SK-N-SH treated with all-trans-retinoic acid at 6 μM for 48 hours (cell line): ENCODE data around the gene CHID1.

Source experiments
- BACH2 ChIP-seq: fragments of 250-450 bp; sonication (Bioruptor Pico); IDR thresholded peaks from 2 replicates; pipeline ENCODE4 v1.9.0; 2021; ENCODE audit warnings: mild to moderate bottlenecking, borderline replicate concordance
- CSDC2 ChIP-seq: fragments of 250-450 bp; sonication (Bioruptor Pico); IDR thresholded peaks from 2 replicates; pipeline ENCODE4 v1.5.0; 2020; ENCODE audit warnings: mild to moderate bottlenecking, moderate library complexity
- ESRRG ChIP-seq: fragments of 250-450 bp; sonication (Bioruptor Pico); IDR thresholded peaks from 2 replicates; pipeline ENCODE4 v1.6.1; 2021; ENCODE audit warnings: mild to moderate bottlenecking
- ISL1 ChIP-seq: fragments of 250-450 bp; sonication (Bioruptor Pico); IDR thresholded peaks from 2 replicates; pipeline ENCODE4 v2.1.2; 2022; ENCODE audit warnings: mild to moderate bottlenecking, moderate library complexity
- OSR1 ChIP-seq: fragments of 250-450 bp; sonication (Bioruptor Pico); IDR thresholded peaks from 2 replicates; pipeline ENCODE4 v1.8.0; 2022; ENCODE audit warnings: moderate library complexity, mild to moderate bottlenecking, inconsistent platforms
- PPARA ChIP-seq: fragments of 250-450 bp; sonication (Bioruptor Pico); IDR thresholded peaks from 2 replicates; pipeline ENCODE4 v1.5.0; 2020; ENCODE audit warnings: mild to moderate bottlenecking, borderline replicate concordance
- SNAI2 ChIP-seq: fragments of 250-450 bp; sonication (Bioruptor Pico); IDR thresholded peaks from 2 replicates; pipeline ENCODE4 v1.5.0; 2020; ENCODE audit warnings: mild to moderate bottlenecking, moderate library complexity
- TOX ChIP-seq: fragments of 250-450 bp; sonication (Bioruptor Pico); IDR thresholded peaks from 2 replicates; pipeline ENCODE4 v1.8.0; 2021; ENCODE audit warnings: mild to moderate bottlenecking, moderate library complexity, borderline replicate concordance
- ZC3H10 ChIP-seq: fragments of 250-450 bp; sonication (Bioruptor Pico); IDR thresholded peaks from 2 replicates; pipeline ENCODE4 v1.5.1; 2021; ENCODE audit warnings: mild to moderate bottlenecking, moderate library complexity
- ZFP30 ChIP-seq: fragments of 450-650 bp; formaldehyde crosslinking; IDR thresholded peaks from 2 replicates; pipeline ENCODE4 v1.5.0; 2022; ENCODE audit warnings: mild to moderate bottlenecking, moderate library complexity
- ZNF565 ChIP-seq: fragments of 450-650 bp; formaldehyde crosslinking; conservative IDR thresholded peaks from 2 replicates; pipeline ENCODE4 v1.5.0; 2020; ENCODE audit warnings: low read depth, mild to moderate bottlenecking, moderate library complexity
- ZNF70 ChIP-seq: fragments of 450-650 bp; formaldehyde crosslinking; IDR thresholded peaks from 2 replicates; pipeline ENCODE4 v1.5.0; 2020; ENCODE audit warnings: mild to moderate bottlenecking, moderate library complexity
- TF ChIP-seq, protein P1 (sequence below): fragments of 250-450 bp; sonication (Bioruptor Pico); IDR thresholded peaks from 2 replicates; pipeline ENCODE4 v1.8.0; 2020; ENCODE audit warnings: mild to moderate bottlenecking, moderate library complexity, borderline replicate concordance
- TF ChIP-seq, protein P2 (sequence below): fragments of 250-450 bp; sonication (Bioruptor Pico); IDR thresholded peaks from 2 replicates; pipeline ENCODE4 v1.5.1; 2020; ENCODE audit warnings: low read depth, mild to moderate bottlenecking, moderate library complexity

DNA sequence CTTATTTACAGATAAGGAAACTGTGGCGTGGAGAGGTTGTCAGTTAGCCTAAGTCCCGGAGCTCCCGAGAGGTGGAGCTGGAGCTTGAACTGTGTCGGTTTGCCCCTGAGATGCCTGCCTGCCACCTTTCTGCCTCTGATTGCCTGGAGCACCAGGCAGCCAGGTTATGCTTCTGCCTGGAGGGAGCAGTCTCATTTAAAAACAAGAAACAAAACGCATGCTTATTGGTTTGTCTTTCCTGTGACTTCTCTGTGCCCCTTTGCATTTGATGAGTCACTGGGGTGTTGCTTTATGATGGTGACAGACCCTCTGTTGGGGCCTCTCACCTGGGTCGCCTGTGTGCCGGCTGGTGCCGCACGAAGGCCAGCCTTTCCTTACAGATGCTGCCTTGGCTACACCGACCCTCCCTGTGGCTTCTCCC lies 27.2 kb upstream of the CHID1 start:
- TF ChIP-seq ISL1 (CRISPR knock-in tag) (no peak), ZC3H10 (CRISPR knock-in tag) (no peak), PPARA (no peak), ZNF70 (CRISPR knock-in tag) (no peak), CSDC2 (CRISPR knock-in tag) (no peak), ZFP30 (CRISPR knock-in tag) (no peak), SNAI2 (no peak), ESRRG (CRISPR knock-in tag) (no peak), BACH2 (CRISPR knock-in tag) (no peak), TOX (CRISPR knock-in tag) (no peak), OSR1 (CRISPR knock-in tag) (no peak), ZNF565 (CRISPR knock-in tag) (no peak)
- TF ChIP-seq, protein P1, sequence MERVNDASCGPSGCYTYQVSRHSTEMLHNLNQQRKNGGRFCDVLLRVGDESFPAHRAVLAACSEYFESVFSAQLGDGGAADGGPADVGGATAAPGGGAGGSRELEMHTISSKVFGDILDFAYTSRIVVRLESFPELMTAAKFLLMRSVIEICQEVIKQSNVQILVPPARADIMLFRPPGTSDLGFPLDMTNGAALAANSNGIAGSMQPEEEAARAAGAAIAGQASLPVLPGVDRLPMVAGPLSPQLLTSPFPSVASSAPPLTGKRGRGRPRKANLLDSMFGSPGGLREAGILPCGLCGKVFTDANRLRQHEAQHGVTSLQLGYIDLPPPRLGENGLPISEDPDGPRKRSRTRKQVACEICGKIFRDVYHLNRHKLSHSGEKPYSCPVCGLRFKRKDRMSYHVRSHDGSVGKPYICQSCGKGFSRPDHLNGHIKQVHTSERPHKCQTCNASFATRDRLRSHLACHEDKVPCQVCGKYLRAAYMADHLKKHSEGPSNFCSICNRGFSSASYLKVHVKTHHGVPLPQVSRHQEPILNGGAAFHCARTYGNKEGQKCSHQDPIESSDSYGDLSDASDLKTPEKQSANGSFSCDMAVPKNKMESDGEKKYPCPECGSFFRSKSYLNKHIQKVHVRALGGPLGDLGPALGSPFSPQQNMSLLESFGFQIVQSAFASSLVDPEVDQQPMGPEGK (CRISPR knock-in tag): no peak
- TF ChIP-seq, protein P2, sequence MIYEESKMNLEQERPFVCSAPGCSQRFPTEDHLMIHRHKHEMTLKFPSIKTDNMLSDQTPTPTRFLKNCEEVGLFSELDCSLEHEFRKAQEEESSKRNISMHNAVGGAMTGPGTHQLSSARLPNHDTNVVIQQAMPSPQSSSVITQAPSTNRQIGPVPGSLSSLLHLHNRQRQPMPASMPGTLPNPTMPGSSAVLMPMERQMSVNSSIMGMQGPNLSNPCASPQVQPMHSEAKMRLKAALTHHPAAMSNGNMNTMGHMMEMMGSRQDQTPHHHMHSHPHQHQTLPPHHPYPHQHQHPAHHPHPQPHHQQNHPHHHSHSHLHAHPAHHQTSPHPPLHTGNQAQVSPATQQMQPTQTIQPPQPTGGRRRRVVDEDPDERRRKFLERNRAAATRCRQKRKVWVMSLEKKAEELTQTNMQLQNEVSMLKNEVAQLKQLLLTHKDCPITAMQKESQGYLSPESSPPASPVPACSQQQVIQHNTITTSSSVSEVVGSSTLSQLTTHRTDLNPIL (CRISPR knock-in tag): no peak
